ENCODE data around the gene PCBD2.
A peak's percentile ranks its signal among the peaks of the same experiment; 100 is the strongest.
"Not testable (repeated sequence)": the region's sequence is repeated elsewhere in the genome, so short reads cannot be mapped to it uniquely, and the experiment has no call there.

Gene PCBD2

DNA sequence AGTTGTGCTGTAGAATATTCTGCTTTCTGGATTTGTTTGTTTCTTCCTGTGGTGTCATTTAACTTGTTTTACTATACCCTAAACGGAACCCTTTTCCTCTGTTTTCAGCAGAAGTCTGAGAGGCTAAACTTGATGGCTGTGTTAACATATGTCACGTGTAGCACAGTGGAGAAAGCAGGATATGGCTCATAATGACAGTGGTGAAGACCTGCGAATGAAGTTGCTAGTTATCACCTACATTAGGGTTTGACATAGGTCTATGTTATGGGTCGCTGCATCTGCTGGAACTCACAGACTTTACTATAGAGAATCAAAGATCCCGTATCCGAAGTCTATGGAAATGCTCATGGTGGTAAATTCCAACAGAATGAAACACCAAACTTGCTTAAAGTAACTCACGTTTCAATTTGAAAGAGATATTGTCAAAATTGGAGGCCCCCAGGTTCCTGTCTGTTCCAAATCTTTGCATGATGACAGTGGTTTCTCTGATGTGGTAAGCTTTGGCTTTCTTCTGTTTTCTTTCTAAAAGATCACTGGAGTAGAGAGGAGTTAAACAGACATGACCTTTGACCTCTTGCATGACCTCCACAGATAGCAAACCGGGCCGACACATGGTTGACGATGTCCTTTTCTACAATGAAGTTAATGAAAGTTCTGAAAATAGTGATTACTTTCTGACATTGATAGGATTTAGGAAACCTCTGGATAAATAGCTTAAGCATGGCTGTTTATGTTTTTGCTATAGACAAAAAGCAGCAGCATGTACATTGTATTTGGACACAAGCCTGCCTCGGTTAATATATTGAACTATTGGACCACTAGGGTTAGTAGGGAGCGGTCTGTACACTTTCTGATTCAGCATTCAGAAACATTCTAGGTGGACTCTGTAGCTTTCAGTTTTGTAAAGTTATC lies 59.7 kb downstream of the PCBD2 start:
- no peak for DNase-seq

DNA sequence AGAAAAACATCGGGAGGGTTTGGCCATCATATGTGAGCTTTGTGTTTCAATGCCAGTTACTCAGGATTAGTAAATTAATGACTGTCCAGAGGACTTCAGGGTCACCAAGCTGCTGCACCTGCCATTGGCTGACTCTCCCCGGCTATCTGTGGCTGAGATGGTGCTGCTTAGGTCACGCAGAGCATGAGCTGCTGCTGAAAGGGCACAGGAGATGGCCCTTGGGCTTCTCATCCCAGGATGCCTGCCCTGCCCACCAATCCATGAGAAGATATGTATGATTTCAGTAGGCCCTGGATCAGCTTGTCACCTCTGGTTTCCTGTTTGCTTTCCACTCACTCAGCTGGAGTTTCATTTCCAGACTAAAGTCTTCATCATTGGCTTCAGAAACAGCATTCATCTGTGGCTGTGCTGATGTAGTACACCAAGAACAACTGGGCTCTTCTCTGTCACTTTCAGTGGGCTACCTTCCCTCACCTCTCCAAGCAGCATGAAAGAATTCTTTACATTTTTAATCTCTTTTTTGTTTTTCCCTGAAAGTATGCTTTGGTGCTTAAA lies 60.4 kb downstream of the PCBD2 start:
- DNase-seq: no peak

- DNase-seq: no peak
Measured at GRCh38 chr5:134967607-134968006, 62.7 kb downstream of the PCBD2 start, which contains the start of gene CATSPER3. CATSPER3 (plus strand) TSS chr5:134967907; CDS start chr5:134967992, 85 bp downstream.

GRCh38 chr5:134968055-134968454 lies 63.1 kb downstream of the PCBD2 start:
- DNase-seq: peak in 1 of 2 experiments; percentile 16

GRCh38 chr5:134969166-134969565 lies 64.2 kb downstream of the PCBD2 start:
- DNase-seq: no peak

DNA sequence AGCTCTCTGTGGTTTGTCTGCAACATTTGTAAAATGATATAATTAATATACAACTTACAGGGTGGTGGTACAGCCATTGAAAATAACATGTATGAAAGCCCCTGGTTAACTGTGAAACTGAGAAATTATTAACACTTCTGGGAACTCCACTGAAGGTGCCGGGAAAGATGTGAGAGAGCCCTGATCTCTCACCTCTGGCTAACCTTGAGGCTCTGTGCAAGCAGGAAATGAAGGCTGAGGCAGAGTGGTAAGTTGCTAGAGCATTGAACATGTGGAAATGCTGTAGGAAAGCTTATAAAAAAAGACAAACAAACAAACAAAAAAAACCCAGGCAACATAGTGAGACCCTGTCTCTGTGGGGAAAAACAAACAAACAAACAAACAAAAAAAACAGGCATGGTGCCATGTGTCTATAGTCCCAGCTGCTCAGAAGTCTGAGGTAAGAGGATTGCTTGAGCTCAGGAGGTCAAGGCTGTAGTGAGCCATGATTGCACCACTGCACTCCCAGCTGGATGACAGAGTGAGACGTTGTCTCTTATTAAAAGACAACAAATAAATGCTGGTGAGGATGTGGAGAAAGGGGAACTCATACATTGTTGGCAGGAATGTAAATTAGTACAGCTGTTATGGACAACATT lies 70.3 kb downstream of the PCBD2 start:
- DNase-seq: no peak

DNA sequence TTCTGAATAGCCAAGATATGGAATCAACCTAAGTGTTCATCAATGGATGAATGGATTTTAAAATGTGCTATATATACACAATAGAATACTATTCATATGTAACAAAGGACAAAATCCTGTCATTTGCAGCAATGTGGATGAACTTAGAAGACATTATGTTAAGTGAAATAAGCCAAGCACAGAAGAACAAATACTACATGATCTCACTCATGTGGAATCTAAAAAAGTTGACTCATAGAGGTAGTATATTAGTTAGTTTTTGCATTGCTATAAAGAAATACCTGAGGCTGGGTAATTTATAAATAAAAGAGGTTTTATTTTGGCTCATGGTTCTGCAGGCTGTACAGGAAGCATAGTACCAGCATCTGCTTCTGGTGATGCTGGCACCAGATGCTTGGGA lies 70.9 kb downstream of the PCBD2 start:
- DNase-seq: no peak

DNA sequence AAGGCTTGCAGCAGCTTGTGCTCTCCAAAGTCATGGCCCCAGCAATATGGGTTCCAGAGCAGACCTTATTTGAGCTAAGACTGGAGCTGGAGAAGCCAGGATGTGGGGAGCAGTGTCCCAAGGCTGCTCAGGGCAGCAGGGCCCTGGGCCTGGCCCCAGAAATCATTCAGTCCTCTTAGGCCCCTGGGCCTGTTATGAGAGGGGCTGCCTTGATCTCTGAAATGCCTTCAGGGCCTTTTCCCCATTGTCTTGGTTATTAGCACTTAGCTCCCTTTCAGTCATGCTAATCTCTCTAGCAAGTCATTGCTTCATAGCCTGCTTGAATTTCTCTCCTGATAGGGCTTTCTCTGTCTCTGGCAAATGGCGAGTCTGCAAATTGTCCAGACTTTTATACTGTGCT lies 71.9 kb downstream of the PCBD2 start:
- DNase-seq: no peak

DNA sequence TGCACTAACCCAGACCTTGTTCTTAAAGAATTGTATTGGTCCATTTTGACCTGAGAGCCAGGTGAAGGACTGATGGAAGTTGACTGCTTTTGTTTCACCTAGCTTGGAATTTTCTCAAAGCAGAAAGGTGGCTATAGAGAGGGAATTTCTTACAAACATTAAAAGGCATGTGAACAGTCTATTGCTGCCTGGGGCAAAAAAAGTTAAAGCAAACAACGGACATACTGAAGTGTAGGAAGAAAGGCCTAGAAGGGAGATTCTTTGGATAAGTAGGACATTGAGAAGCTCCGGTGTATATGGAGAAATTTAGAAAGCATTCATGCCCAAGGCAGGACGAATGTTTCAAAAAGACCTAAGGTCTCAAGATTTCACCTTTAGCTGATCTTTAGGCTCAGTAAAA lies 74.5 kb downstream of the PCBD2 start:
- DNase-seq: no peak

- DNase-seq: no peak
Measured at GRCh38 chr5:134982230-134982629, 77.3 kb downstream of the PCBD2 start.

DNA sequence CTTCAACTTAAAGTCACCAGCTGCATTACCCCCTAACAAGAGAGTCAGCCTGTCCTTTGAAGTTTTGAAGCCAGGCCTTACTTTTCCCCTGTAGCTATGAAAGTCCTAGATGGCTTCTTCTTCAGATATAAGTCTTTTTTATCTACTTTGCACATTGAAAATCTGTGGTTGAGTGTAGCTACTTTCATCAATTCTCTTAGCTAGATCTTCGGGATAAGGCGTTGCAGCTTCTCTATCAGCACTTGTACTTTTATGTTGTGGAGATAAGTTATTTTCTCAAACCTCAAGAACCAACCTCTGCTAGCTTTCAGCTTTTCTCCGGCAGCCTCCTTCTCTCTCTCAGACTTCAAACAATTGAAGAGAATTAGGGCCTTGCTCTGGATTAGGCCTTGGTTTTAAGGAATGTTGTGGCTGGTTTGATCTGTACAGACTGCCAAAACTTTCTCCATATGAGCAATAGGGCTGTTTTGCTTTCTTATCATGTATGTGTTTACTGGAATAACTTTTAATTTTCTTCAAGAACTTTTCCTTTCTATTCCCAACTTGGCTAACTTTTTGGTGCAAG lies 84.4 kb downstream of the PCBD2 start:
- DNase-seq: no peak

GRCh38 chr5:134990183-134990582 lies 85.3 kb downstream of the PCBD2 start:
- not testable (repeated sequence) for DNase-seq

GRCh38 chr5:134992148-134992547 lies 87.2 kb downstream of the PCBD2 start:
- no peak for DNase-seq

GRCh38 chr5:134993161-134993560 lies 88.2 kb downstream of the PCBD2 start:
- no peak for DNase-seq

DNA sequence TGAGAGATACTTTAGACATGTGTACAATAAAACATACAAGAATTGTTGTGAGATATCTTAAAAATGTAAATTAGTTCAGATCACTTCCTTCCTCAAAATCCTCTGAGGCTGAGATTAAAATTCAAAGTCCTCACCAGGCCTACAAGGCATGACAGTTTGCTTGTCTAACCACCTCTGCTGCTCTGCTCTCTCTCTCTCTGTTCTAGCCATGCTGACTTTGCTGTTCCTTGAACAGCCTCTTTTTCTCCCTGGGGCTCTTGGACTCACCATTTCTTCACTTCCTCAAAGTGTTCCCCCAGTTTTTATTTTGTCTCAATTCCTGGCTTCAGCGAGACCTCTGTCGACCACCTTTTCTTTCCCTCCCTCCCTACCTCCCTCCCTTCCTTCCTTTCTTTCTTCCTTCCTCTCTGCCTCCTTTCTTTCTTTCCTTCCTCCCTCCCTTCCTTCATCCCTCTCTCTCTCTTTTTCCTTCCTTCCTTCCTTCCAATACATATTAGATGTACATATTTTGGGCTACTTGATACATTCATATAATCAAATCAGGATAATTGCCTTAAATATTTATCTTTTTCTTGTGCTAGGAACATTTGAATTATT lies 89.7 kb downstream of the PCBD2 start:
- no peak for DNase-seq

DNA sequence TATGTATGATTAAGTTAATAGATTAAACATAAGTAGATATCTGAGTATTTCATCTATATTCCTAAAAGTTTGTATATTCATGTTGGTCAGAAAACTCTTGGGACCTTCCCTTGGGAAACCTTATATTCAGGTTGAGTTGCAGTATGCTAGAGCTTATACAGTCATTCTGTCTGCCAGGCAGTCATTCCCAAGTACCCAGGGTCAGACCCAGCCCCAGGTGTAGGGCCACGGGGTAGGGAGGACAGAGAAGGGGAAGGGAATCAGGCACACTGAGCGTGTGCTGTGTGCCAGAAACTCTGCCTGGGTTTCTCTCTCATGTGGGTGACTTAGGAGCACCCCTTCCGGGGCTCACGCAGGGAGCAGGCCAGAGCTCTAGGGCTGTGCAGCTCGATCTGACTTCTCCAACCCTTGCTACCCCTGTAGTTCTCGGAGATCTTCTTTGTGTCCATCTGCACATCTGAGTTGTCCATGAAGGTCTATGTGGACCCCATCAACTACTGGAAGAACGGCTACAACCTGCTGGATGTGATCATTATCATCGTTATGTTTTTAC lies 91.0 kb downstream of the PCBD2 start:
- no peak for DNase-seq

- no peak for DNase-seq
Measured at GRCh38 chr5:134997015-134997414, 92.1 kb downstream of the PCBD2 start.

GRCh38 chr5:134998068-134998467 lies 93.1 kb downstream of the PCBD2 start:
- DNase-seq: not testable (repeated sequence)

GRCh38 chr5:135004376-135004775 lies 99.4 kb downstream of the PCBD2 start:
- no peak for DNase-seq

DNA sequence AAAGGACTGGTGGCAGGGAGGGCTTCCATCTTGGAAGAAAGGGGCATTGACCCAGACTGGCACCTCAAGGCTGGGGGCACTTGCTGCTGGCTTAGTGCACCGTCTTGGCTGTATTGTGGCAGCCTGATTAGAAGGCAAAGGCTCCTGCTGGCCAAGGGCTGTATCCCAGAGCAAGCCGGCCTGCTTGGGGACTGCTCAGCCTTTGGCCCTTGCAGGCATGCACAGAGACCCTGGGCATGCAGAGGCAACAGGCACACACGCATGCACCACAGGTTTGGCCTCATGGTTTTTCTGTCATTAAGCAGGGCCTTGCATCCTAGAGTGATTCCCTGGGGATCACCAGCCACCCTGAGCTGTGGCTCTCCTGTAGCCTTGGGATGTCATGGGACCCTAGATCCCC lies 100.1 kb downstream of the PCBD2 start:
- DNase-seq: no peak

- no peak for DNase-seq
Measured at GRCh38 chr5:135007305-135007704, 102.4 kb downstream of the PCBD2 start.

- no peak for DNase-seq
Measured at GRCh38 chr5:135007749-135008363, 102.9 kb downstream of the PCBD2 start.

Data from NCI-H526 (cell line).